ENCODE measurements around the gene SLF2.

SLF2 gene

DNA sequence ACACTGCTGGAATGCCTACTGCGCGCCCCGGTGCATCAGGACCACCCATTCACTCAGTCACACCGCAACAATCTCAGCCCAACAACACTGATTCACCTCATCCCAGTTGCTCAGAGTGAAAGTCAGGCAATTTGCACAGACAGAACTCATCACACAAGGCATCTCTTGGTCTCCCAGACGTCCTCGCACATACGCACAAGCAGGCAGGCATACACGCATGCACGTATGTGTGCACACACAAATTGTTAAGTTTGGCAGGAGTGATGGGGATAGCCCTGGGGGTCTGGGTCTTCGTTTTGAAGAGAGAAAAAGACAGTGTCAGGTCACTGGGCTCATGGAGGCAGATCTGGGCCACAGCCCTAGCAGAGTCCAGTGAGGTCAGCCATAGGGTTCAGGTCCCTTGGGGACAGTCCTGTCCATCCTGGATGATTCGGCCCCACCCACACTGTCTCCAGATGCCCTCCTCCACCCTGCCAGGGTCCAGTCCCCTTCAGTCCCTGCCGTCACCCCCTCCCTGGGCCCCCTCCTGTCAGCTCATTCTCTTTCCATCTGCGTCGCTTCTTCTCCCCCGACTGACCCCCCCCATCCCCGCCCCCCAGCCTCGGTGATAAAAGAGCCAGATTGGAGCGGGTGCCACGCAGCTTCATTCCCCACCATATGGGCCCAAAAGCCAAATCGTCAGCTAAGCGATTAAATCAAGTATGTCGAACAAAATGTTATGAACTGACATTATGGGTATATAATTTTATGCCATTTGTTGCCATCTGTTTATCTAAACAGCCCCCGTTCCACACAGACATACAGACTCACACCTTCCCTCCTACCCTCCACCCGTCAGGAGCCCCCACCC lies 48.5 kb upstream of the SLF2 start:
- ATAC-seq, result no peak

DNA sequence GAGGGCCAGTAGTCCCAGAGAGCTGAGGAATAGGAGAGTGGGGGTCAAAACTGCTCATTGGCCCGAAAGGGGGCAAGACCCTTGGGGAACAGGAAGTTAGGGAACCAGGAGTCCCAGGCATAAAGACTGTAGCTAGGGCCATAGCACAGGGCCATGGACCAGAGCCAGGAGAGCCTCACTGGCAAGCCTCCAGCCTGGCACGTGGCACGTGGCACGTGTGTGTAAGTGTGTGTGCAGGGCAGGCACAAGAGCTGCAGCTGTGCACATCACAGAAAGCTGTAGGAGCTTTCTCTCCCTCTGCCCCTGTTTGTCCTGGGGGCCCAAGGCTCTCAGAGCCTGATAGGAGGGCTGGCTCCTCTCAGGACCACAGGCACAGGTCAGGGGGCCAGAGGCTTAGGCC lies 47.8 kb upstream of the SLF2 start:
- ATAC-seq, result no peak
- TF ChIP-seq TOX (CRISPR knock-in tag; IDR thresholded peaks at IDR 0.05; ENCODE audit: borderline replicate concordance) (no peak), SNAI2 (CRISPR knock-in tag; IDR thresholded peaks at IDR 0.05) (no peak), ZNF565 (CRISPR knock-in tag; conservative IDR thresholded peaks at IDR 0.05; ENCODE audit: low read depth) (no peak), ZFP3 (CRISPR knock-in tag; IDR thresholded peaks at IDR 0.05) (no peak), GLIS3 (CRISPR knock-in tag; IDR thresholded peaks at IDR 0.05) (no peak), ZNF70 (CRISPR knock-in tag; IDR thresholded peaks at IDR 0.05) (no peak)
- TF ChIP-seq, protein P1, sequence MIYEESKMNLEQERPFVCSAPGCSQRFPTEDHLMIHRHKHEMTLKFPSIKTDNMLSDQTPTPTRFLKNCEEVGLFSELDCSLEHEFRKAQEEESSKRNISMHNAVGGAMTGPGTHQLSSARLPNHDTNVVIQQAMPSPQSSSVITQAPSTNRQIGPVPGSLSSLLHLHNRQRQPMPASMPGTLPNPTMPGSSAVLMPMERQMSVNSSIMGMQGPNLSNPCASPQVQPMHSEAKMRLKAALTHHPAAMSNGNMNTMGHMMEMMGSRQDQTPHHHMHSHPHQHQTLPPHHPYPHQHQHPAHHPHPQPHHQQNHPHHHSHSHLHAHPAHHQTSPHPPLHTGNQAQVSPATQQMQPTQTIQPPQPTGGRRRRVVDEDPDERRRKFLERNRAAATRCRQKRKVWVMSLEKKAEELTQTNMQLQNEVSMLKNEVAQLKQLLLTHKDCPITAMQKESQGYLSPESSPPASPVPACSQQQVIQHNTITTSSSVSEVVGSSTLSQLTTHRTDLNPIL (CRISPR knock-in tag; IDR thresholded peaks at IDR 0.05; ENCODE audit: low read depth), result no peak
- TF ChIP-seq, protein P2, sequence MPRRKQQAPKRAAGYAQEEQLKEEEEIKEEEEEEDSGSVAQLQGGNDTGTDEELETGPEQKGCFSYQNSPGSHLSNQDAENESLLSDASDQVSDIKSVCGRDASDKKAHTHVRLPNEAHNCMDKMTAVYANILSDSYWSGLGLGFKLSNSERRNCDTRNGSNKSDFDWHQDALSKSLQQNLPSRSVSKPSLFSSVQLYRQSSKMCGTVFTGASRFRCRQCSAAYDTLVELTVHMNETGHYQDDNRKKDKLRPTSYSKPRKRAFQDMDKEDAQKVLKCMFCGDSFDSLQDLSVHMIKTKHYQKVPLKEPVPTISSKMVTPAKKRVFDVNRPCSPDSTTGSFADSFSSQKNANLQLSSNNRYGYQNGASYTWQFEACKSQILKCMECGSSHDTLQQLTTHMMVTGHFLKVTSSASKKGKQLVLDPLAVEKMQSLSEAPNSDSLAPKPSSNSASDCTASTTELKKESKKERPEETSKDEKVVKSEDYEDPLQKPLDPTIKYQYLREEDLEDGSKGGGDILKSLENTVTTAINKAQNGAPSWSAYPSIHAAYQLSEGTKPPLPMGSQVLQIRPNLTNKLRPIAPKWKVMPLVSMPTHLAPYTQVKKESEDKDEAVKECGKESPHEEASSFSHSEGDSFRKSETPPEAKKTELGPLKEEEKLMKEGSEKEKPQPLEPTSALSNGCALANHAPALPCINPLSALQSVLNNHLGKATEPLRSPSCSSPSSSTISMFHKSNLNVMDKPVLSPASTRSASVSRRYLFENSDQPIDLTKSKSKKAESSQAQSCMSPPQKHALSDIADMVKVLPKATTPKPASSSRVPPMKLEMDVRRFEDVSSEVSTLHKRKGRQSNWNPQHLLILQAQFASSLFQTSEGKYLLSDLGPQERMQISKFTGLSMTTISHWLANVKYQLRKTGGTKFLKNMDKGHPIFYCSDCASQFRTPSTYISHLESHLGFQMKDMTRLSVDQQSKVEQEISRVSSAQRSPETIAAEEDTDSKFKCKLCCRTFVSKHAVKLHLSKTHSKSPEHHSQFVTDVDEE (CRISPR knock-in tag; IDR thresholded peaks at IDR 0.05), result no peak
- TF ChIP-seq, protein P3, sequence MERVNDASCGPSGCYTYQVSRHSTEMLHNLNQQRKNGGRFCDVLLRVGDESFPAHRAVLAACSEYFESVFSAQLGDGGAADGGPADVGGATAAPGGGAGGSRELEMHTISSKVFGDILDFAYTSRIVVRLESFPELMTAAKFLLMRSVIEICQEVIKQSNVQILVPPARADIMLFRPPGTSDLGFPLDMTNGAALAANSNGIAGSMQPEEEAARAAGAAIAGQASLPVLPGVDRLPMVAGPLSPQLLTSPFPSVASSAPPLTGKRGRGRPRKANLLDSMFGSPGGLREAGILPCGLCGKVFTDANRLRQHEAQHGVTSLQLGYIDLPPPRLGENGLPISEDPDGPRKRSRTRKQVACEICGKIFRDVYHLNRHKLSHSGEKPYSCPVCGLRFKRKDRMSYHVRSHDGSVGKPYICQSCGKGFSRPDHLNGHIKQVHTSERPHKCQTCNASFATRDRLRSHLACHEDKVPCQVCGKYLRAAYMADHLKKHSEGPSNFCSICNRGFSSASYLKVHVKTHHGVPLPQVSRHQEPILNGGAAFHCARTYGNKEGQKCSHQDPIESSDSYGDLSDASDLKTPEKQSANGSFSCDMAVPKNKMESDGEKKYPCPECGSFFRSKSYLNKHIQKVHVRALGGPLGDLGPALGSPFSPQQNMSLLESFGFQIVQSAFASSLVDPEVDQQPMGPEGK (CRISPR knock-in tag; IDR thresholded peaks at IDR 0.05; ENCODE audit: borderline replicate concordance), result no peak

More for the DNA sequence above, 48.5 kb upstream of the SLF2 start:
- TF ChIP-seq, protein P1 (CRISPR knock-in tag; IDR thresholded peaks at IDR 0.05; ENCODE audit: low read depth), result no peak

DNA sequence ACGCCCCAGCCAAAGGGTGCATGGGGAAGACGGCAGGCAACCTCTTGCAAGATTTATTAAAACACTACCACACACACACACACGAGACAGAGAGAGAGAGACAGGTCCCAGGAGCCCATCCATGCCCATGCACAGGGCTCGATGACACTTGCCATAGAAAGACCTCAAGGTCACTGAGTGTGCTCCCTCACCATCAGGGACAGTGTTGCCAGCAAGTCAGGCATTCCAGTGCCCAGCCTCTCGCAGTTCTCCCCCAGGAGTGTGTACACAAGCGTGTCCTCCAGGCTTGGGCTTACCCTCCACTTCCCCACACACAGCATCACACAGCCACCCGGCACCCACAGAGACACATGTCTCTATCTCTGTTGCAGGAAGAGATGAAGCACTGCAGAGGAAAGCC lies 46.8 kb upstream of the SLF2 start:
- TF ChIP-seq TCF4 (CRISPR knock-in tag; IDR thresholded peaks at IDR 0.05; ENCODE audit: borderline replicate concordance) (no peak), ARNTL (CRISPR knock-in tag; IDR thresholded peaks at IDR 0.05; ENCODE audit: borderline replicate concordance, low read depth) (no peak), ZFP3 (CRISPR knock-in tag; IDR thresholded peaks at IDR 0.05) (no peak), CSDC2 (CRISPR knock-in tag; IDR thresholded peaks at IDR 0.05) (no peak), ZNF8 (CRISPR knock-in tag; IDR thresholded peaks at IDR 0.05) (no peak)
- TF ChIP-seq, protein P3 (CRISPR knock-in tag; IDR thresholded peaks at IDR 0.05; ENCODE audit: borderline replicate concordance), result no peak
- no peak for ATAC-seq

DNA sequence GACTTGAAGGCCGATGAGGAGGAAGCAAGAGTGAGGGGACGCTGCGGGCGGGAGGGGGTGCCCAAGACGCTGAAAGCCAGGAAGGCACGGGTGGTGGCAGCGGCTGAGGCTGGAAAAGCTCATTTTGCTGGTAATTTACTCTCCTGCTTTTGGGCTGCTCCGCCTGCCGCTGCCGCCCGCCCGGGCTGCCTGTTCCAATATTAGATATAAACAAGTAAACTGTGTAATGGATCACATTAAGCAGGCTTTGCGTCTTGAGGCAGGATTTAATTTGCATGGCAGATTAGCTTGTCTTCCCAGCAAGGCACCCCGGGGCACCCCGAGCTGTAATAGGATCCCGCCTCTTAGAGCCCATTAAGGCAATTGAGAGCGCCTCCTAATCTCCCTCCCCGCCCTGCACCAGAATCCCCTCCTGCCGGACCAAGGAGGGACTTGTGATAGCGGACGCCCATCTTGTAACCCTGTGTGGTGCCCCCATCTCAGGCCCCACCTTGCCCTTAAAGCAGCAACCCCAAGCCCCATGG lies 46.1 kb upstream of the SLF2 start:
- ATAC-seq, result no peak
- no peak for TF ChIP-seq ZNF8 (CRISPR knock-in tag; IDR thresholded peaks at IDR 0.05)
- TF ChIP-seq, protein P1 (CRISPR knock-in tag; IDR thresholded peaks at IDR 0.05; ENCODE audit: low read depth), result no peak
- TF ChIP-seq, protein P3 (CRISPR knock-in tag; IDR thresholded peaks at IDR 0.05; ENCODE audit: borderline replicate concordance), result no peak
- no peak for TF ChIP-seq PPARA (CRISPR knock-in tag; IDR thresholded peaks at IDR 0.05; ENCODE audit: borderline replicate concordance)
- no peak for TF ChIP-seq RARB (CRISPR knock-in tag; IDR thresholded peaks at IDR 0.05)
- TF ChIP-seq SNAI2 (CRISPR knock-in tag; IDR thresholded peaks at IDR 0.05), result no peak
- TF ChIP-seq ZFP3 (CRISPR knock-in tag; IDR thresholded peaks at IDR 0.05), result no peak
- TF ChIP-seq CSRNP3 (CRISPR knock-in tag; IDR thresholded peaks at IDR 0.05), result no peak
- TF ChIP-seq TOX (CRISPR knock-in tag; IDR thresholded peaks at IDR 0.05; ENCODE audit: borderline replicate concordance), result no peak
- TF ChIP-seq TCF4 (CRISPR knock-in tag; IDR thresholded peaks at IDR 0.05; ENCODE audit: borderline replicate concordance), result no peak
